GM19467 (cell line): ENCODE measurements around the gene AREG.

Experiments
- ATAC-seq: cut with Tn5 transposase; IDR thresholded peaks from one replicate; pipeline ENCODE4 v1.9.1; 2021; ENCODE audit warnings: mild to moderate bottlenecking, moderate library complexity; ENCODE audit not compliant: unreplicated experiment

The AREG gene

GRCh38 chr4:74501579-74501978, 56.6 kb downstream of the AREG start:
- ATAC-seq = no peak

- no peak for ATAC-seq
Observed at GRCh38 chr4:74503580-74503979, 58.6 kb downstream of the AREG start.

GRCh38 chr4:74504212-74504611, 59.3 kb downstream of the AREG start:
- no peak for ATAC-seq
